ENCODE results near the gene ATXN2.

DNA sequence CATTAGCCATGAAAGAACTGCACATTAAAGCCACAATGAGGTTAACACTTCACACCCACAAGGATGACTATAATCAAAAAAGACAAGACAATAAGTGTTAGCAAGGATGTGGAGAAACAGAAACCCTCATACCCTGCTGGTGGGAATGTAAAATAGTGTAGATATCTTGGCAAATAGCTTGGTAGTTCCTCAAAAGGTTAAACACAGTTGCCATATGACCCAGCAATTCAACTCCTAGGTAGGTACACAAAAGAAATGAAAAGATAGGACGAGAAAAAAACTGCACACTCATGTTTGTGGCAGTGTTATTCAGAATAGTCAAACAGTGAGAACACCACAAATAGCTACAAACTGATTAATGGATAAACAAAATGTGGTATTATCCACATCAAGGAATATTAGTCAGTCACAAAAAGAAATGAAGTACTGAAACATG, 93.5 kb downstream of the ATXN2 start:
- TF ChIP-seq RAD21 (IDR thresholded peaks at IDR 0.05; ENCODE audit: low read length) (no peak), RFX5 (IDR thresholded peaks at IDR 0.05; ENCODE audit: low read depth, low read length) (no peak), POLR2A (IDR thresholded peaks at IDR 0.05; ENCODE audit: low read depth, low read length) (no peak), MXI1 (IDR thresholded peaks at IDR 0.05; ENCODE audit: borderline replicate concordance, low read depth, low read length) (no peak), BHLHE40 (IDR thresholded peaks at IDR 0.05; ENCODE audit: low read depth, low read length) (no peak), CEBPB (IDR thresholded peaks at IDR 0.05; ENCODE audit: low read depth, low read length) (no peak), CHD1 (IDR thresholded peaks at IDR 0.05; ENCODE audit: low read depth, low read length) (no peak), FOS (IDR thresholded peaks at IDR 0.05; ENCODE audit: low read depth, low read length) (no peak), MAZ (IDR thresholded peaks at IDR 0.05; ENCODE audit: borderline replicate concordance, low read depth, low read length) (no peak), MAFK (IDR thresholded peaks at IDR 0.05; ENCODE audit: low read depth, low read length) (no peak)
- TF ChIP-seq, protein P1, sequence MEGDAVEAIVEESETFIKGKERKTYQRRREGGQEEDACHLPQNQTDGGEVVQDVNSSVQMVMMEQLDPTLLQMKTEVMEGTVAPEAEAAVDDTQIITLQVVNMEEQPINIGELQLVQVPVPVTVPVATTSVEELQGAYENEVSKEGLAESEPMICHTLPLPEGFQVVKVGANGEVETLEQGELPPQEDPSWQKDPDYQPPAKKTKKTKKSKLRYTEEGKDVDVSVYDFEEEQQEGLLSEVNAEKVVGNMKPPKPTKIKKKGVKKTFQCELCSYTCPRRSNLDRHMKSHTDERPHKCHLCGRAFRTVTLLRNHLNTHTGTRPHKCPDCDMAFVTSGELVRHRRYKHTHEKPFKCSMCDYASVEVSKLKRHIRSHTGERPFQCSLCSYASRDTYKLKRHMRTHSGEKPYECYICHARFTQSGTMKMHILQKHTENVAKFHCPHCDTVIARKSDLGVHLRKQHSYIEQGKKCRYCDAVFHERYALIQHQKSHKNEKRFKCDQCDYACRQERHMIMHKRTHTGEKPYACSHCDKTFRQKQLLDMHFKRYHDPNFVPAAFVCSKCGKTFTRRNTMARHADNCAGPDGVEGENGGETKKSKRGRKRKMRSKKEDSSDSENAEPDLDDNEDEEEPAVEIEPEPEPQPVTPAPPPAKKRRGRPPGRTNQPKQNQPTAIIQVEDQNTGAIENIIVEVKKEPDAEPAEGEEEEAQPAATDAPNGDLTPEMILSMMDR (conservative IDR thresholded peaks at IDR 0.05; ENCODE audit: low read depth, low read length): no peak
- TF ChIP-seq, protein P2, sequence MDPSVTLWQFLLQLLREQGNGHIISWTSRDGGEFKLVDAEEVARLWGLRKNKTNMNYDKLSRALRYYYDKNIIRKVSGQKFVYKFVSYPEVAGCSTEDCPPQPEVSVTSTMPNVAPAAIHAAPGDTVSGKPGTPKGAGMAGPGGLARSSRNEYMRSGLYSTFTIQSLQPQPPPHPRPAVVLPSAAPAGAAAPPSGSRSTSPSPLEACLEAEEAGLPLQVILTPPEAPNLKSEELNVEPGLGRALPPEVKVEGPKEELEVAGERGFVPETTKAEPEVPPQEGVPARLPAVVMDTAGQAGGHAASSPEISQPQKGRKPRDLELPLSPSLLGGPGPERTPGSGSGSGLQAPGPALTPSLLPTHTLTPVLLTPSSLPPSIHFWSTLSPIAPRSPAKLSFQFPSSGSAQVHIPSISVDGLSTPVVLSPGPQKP (IDR thresholded peaks at IDR 0.05; ENCODE audit: borderline replicate concordance, low read depth, low read length): no peak
